Stomach (tissue), 9 donors: Measurements from ENCODE around the gene HHIP. TPM values are rescaled to one million over a fixed set of nuclear protein-coding genes. Genes with fewer than 3 reads are reported as not detected.

Source experiments
- DNase-seq, 2 donors: peaks; one replicate each; pipeline versions ENCODE4 v3.0.0 to v3.0.0-alpha.2; 2013 to 2019
- H3K27ac ChIP-seq, 5 donors: fragments of 200-600 bp in 4 of 5; sonication (generic) in 4 of 5; one replicate each; pipeline ENCODE4 v1.5.1; 2013 to 2019; ENCODE audit warnings: mild to moderate bottlenecking in 1 of 5, moderate library complexity in 1 of 5
- H3K27me3 ChIP-seq, 3 donors: fragments of 200-600 bp; sonication (generic); one replicate each; pipeline ENCODE4 v1.5.1; 2017 to 2019; ENCODE audit warnings: mixed run types in 1 of 3
- H3K36me3 ChIP-seq, 4 donors: fragments of 200-600 bp; sonication (generic); 1 replicate in 3 of 4; 2 replicates in 1 of 4; pipeline ENCODE4 v1.5.1; 2016 to 2019
- H3K4me1 ChIP-seq, 4 donors: fragments of 200-600 bp; sonication (generic); one replicate each; pipeline ENCODE4 v1.5.1; 2016 to 2019
- H3K4me3 ChIP-seq, 4 donors: fragments of 200-600 bp; sonication (generic) in 3 of 4; one replicate each; pipeline ENCODE4 v1.5.1; 2016 to 2019; ENCODE audit warnings: mild to moderate bottlenecking in 1 of 4
- H3K9me3 ChIP-seq, 4 donors: fragments of 200-600 bp; sonication (generic); one replicate each; pipeline ENCODE4 v1.5.1; 2016 to 2019
- CTCF ChIP-seq, 7 experiments: fragments of 450-650 bp in 4 of 7; fragments of 200-600 bp in 3 of 7; sonication (generic) in 3 of 7; IDR thresholded peaks; one replicate each; pipeline ENCODE4 v1.5.1; 2016 to 2019; ENCODE audit warnings: antibody characterized with exemption in 7 of 7, control low read depth in 2 of 7, mild to moderate bottlenecking in 1 of 7
- EP300 ChIP-seq: sonication (generic); formaldehyde crosslinking; IDR thresholded peaks from one replicate; pipeline ENCODE4 v1.6.1; 2017; ENCODE audit warnings: antibody characterized with exemption
- POLR2A ChIP-seq, 4 donors: fragments of 450-650 bp; IDR thresholded peaks; one replicate each; pipeline ENCODE4 v1.6.1; 2016; ENCODE audit warnings: antibody characterized with exemption in 4 of 4, control low read depth in 2 of 4, mild to moderate bottlenecking in 1 of 4, moderate library complexity in 1 of 4
- POLR2AphosphoS5 ChIP-seq, 3 donors: sonication (generic); formaldehyde crosslinking; IDR thresholded peaks; one replicate each; pipeline ENCODE4 v1.6.1; 2016; ENCODE audit warnings: antibody characterized with exemption in 3 of 3
- WGBS, 5 donors: extraction: QIAGEN DNeasy Blood & Tissue Kit in 3 of 5; methylation state at CpG; one replicate each; pipeline versions ENCODE4 v1.1.5 to v1.1.7; 2013 to 2018; 5-methylcytosine and 5-hydroxymethylcytosine counted together
- intact Hi-C: fragments of 100-400 bp; cut with DNase I; formaldehyde crosslinking; loops from one replicate; pipeline ENCODE4 v1.15.1; 2023; ENCODE audit warnings: low total_unique reads
- polyA plus RNA-seq, 3 donors: library from polyadenylated mRNA; stranded (reverse); fragments of 200-250 nt; gene quantifications; one replicate each; pipeline ENCODE4 v1.2.3, GENCODE V29; 2013
- total RNA-seq, 5 donors: library from RNA; depleted of rRNA; stranded (reverse); fragments of >200 nt; gene quantifications; one replicate each; pipeline versions ENCODE4 v1.1.0 to v1.2.3, GENCODE V29; 2014 to 2016
- donor health status: healthy with polysubstance abuse.
- donor health status: Bipolar disorder and iron deficiency.
- donor health status: healthy.

Gene HHIP
- total and polyA plus RNA-seq, 8 donors = 0.29 to 33.0 (median 3.5) TPM; not detected in 1

- peak in 1 of 2 donors; percentile 6 for DNase-seq
- Histone ChIP-seq H3K36me3 (no peaks in the 10 kb centered on the region), H3K9me3 (no peaks in the 10 kb centered on the region), H3K27me3 (no peaks in the 10 kb centered on the region), H3K4me1 (no peaks in the 10 kb centered on the region), H3K27ac (no peak overlapping the region), H3K4me3 (no peak overlapping the region)
- intact Hi-C loops = no loop called here
- no peak for TF ChIP-seq POLR2A (IDR thresholded peaks at IDR 0.05)
- no peak for TF ChIP-seq EP300
- no peak for TF ChIP-seq CTCF (IDR thresholded peaks at IDR 0.05)
- TF ChIP-seq POLR2AphosphoS5 (IDR thresholded peaks at IDR 0.05) = no peak
Observed at GRCh38 chr4:144611850-144612249, 34.1 kb upstream of the HHIP start.

- Histone ChIP-seq H3K36me3 (no peaks in the 10 kb centered on the region), H3K9me3 (no peaks in the 10 kb centered on the region), H3K27ac (no peak overlapping the region), H3K4me1 (no peaks in the 10 kb centered on the region), H3K4me3 (no peak overlapping the region), H3K27me3 (no peaks in the 10 kb centered on the region)
- TF ChIP-seq POLR2AphosphoS5 (IDR thresholded peaks at IDR 0.05) (no peak), EP300 (no peak), CTCF (IDR thresholded peaks at IDR 0.05) (no peak), POLR2A (IDR thresholded peaks at IDR 0.05) (no peak)
- intact Hi-C loops = no loop called here
- DNase-seq = no peak
- WGBS, 5 donors = 56 to 69% (median 61%) methylated on average over 3 of the region's 3 CpGs
Observed at GRCh38 chr4:144614850-144615585, 30.9 kb upstream of the HHIP start.

GRCh38 chr4:144621681-144622080, 24.3 kb upstream of the HHIP start:
- H3K9me3 ChIP-seq = no peaks in the 10 kb centered on the region
- no peaks in the 10 kb centered on the region for H3K27me3 ChIP-seq
- H3K27ac ChIP-seq = no peak overlapping the region
- no peaks in the 10 kb centered on the region for H3K36me3 ChIP-seq
- no peaks in the 10 kb centered on the region for H3K4me1 ChIP-seq
- 51 to 63% (median 55%) methylated on average over 3 of the region's 3 CpGs for WGBS, 5 donors
- TF ChIP-seq EP300 (no peak), POLR2A (IDR thresholded peaks at IDR 0.05) (no peak), CTCF (IDR thresholded peaks at IDR 0.05) (no peak), POLR2AphosphoS5 (IDR thresholded peaks at IDR 0.05) (no peak)
- intact Hi-C loops = no loop called here
- DNase-seq = no peak
- H3K4me3 ChIP-seq = no peak overlapping the region

- WGBS, 5 donors = 23 to 36% (median 26%) methylated on average over 2 of the region's 2 CpGs
- no peak for TF ChIP-seq POLR2AphosphoS5 (IDR thresholded peaks at IDR 0.05)
- TF ChIP-seq POLR2A (IDR thresholded peaks at IDR 0.05) = no peak
- TF ChIP-seq EP300 = no peak
- no peak for TF ChIP-seq CTCF (IDR thresholded peaks at IDR 0.05)
Observed at GRCh38 chr4:144627663-144628076, 18.3 kb upstream of the HHIP start.

More at GRCh38 chr4:144627663-144628076, 18.3 kb upstream of the HHIP start:
- intact Hi-C loops = no loop called here
- DNase-seq = no peak
- H3K27ac ChIP-seq = no peak overlapping the region
- no peaks in the 10 kb centered on the region for H3K27me3 ChIP-seq
- H3K36me3 ChIP-seq = no peaks in the 10 kb centered on the region
- H3K4me3 ChIP-seq = no peak overlapping the region
- no peaks in the 10 kb centered on the region for H3K4me1 ChIP-seq
- no peaks in the 10 kb centered on the region for H3K9me3 ChIP-seq
